Prostate gland (tissue), 2 donors: Measurements from ENCODE around the gene PLXDC2. TPM values are rescaled to one million over a fixed set of nuclear protein-coding genes. Genes with fewer than 3 reads are reported as not detected.

Experiments used
- DNase-seq: peaks from one replicate; pipeline ENCODE4 v3.0.0-alpha.2; 2019; ENCODE audit warnings: low spot score
- H3K27ac ChIP-seq, 2 donors: fragments of 200-600 bp; sonication (generic); 2 replicates each; pipeline ENCODE4 v1.5.1; 2017 to 2019
- H3K27me3 ChIP-seq: fragments of 200-600 bp; sonication (generic); replicated peaks from 2 replicates; pipeline ENCODE4 v1.5.1; 2019; ENCODE audit not compliant: insufficient read depth
- H3K36me3 ChIP-seq, 2 donors: fragments of 200-600 bp; sonication (generic); 1 replicate in 1 of 2; 2 replicates in 1 of 2; pipeline versions ENCODE4 v1.5.1 to v1.8.1; 2017 to 2019
- H3K4me1 ChIP-seq: fragments of 200-600 bp; sonication (generic); replicated peaks from 2 replicates; pipeline ENCODE4 v1.5.1; 2019
- H3K4me3 ChIP-seq, 2 donors: fragments of 200-600 bp; sonication (generic); 2 replicates each; pipeline ENCODE4 v1.5.1; 2017 to 2019
- H3K9me3 ChIP-seq: fragments of 200-600 bp; sonication (generic); 2 replicates; pipeline ENCODE4 v1.5.1; 2017
- CTCF ChIP-seq, 4 experiments: fragments of 200-600 bp in 2 of 4; fragments of 450-650 bp in 2 of 4; sonication (generic) in 2 of 4; IDR thresholded peaks; 1 replicate in 3 of 4; 2 replicates in 1 of 4; pipeline ENCODE4 v1.5.1; 2016 to 2019; ENCODE audit warnings: antibody characterized with exemption in 4 of 4, mild to moderate bottlenecking in 2 of 4, moderate library complexity in 2 of 4
- POLR2A ChIP-seq: fragments of 450-650 bp; IDR thresholded peaks from one replicate; pipeline ENCODE4 v1.6.1; 2016; ENCODE audit warnings: antibody characterized with exemption, mild to moderate bottlenecking
- POLR2AphosphoS5 ChIP-seq: sonication (generic); formaldehyde crosslinking; IDR thresholded peaks from one replicate; pipeline ENCODE4 v1.6.1; 2017; ENCODE audit warnings: antibody characterized with exemption
- WGBS: methylation state at CpG from one replicate; pipeline ENCODE4 v1.1.5; 2018; 5-methylcytosine and 5-hydroxymethylcytosine counted together
- intact Hi-C: fragments of 100-400 bp; cut with DNase I; formaldehyde crosslinking; loops from one replicate; pipeline ENCODE4 v1.14.2; 2022
- total RNA-seq, 2 donors: library from RNA; depleted of rRNA; stranded (reverse); fragments of >200 nt; gene quantifications; one replicate each; pipeline ENCODE4 v1.1.0, GENCODE V29; 2016

The PLXDC2 gene
- total RNA-seq, 2 donors from 2014 or later, result 19.6 to 83.6 TPM

GRCh38 chr10:20090831-20091230 lies 274.6 kb downstream of the PLXDC2 start:
- DNase-seq, result no peak
- H3K4me3 ChIP-seq, result no peak overlapping the region
- no peak overlapping the region for H3K27ac ChIP-seq
- H3K9me3 ChIP-seq, result no peaks in the 10 kb centered on the region
- TF ChIP-seq POLR2AphosphoS5, result no peak
- no peaks in the 10 kb centered on the region for H3K36me3 ChIP-seq
- H3K27me3 ChIP-seq, result no peaks in the 10 kb centered on the region
- no peaks in the 10 kb centered on the region for H3K4me1 ChIP-seq
- intact Hi-C loops, result no loop called here
- WGBS, result 95% methylated on average over 3 of the region's 3 CpGs

DNA sequence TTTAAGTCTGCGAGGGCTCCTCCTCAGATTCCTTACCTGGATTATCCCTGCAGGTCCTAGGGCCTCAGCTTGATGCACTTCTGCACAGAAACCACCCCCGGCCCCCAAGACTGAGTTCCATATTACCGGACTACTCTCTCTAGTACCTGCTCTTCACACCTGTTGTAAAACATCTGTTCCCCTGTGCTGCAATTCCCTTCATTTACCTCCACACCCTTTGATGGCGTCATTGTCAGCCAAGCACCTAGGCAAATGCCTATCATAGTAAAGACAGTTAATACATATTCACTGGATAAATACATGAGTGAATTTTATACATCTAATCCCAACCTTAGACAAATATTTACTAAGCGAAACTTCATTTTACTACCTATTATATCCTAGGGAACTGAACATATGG lies 275.5 kb downstream of the PLXDC2 start:
- Histone ChIP-seq H3K9me3 (no peaks in the 10 kb centered on the region), H3K4me1 (no peaks in the 10 kb centered on the region), H3K36me3 (no peaks in the 10 kb centered on the region), H3K27me3 (no peaks in the 10 kb centered on the region), H3K27ac (no peak overlapping the region), H3K4me3 (no peak overlapping the region)
- intact Hi-C loops, result no loop called here
- no peak for DNase-seq
- TF ChIP-seq POLR2AphosphoS5 (no peak), POLR2A (no peak), CTCF (IDR thresholded peaks at IDR 0.05) (no peak)
- 87% methylated on average over 5 of the region's 5 CpGs for WGBS

- Histone ChIP-seq H3K4me1 (no peaks in the 10 kb centered on the region), H3K36me3 (no peaks in the 10 kb centered on the region), H3K27me3 (no peaks in the 10 kb centered on the region), H3K9me3 (no peaks in the 10 kb centered on the region), H3K4me3 (no peak overlapping the region), H3K27ac (no peak overlapping the region)
- no peak for DNase-seq
- WGBS, result 88% methylated on average over 5 of the region's 5 CpGs
- no peak for TF ChIP-seq POLR2A
- no peak for TF ChIP-seq POLR2AphosphoS5
- no peak for TF ChIP-seq CTCF (IDR thresholded peaks at IDR 0.05)
- intact Hi-C loops, result no loop called here
Observed at GRCh38 chr10:20093600-20093999, 277.4 kb downstream of the PLXDC2 start.

- WGBS, result 80% methylated on average over 5 of the region's 5 CpGs
- no peaks in the 10 kb centered on the region for H3K36me3 ChIP-seq
- H3K9me3 ChIP-seq, result no peaks in the 10 kb centered on the region
- intact Hi-C loops, result no loop called here
- DNase-seq, result no peak
- no peaks in the 10 kb centered on the region for H3K27me3 ChIP-seq
- TF ChIP-seq CTCF (IDR thresholded peaks at IDR 0.05) (no peak), POLR2A (no peak)
- no peaks in the 10 kb centered on the region for H3K4me1 ChIP-seq
- H3K4me3 ChIP-seq, result no peak overlapping the region
- H3K27ac ChIP-seq, result no peak overlapping the region
Observed at GRCh38 chr10:20094226-20094976, 278.2 kb downstream of the PLXDC2 start.

DNA sequence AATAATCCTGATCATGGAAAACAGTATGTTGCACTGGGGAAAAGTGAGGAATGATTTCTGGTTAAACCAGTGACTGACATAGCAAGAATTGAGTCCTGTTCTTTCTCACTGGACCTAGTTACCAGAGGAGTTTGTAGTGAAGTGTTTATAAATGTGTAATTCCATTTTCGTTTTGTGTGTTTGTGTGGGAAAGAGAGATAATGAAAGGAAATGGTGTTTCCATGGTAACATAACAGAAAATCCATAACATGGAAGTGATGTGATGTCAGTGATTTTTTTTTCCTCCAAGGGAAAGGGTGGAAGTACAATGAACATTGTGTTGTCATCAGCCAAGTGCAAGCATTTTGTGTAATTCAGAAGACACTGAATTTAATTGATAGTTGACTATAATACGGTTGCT lies 283.9 kb downstream of the PLXDC2 start:
- Histone ChIP-seq H3K36me3 (no peaks in the 10 kb centered on the region), H3K4me1 (no peaks in the 10 kb centered on the region), H3K4me3 (no peak overlapping the region), H3K27ac (no peak overlapping the region), H3K9me3 (no peaks in the 10 kb centered on the region), H3K27me3 (no peaks in the 10 kb centered on the region)
- WGBS, result 52% methylated on average over 2 of the region's 2 CpGs
- no peak for TF ChIP-seq POLR2A
- no peak for TF ChIP-seq POLR2AphosphoS5
- no peak for TF ChIP-seq CTCF (IDR thresholded peaks at IDR 0.05)
- intact Hi-C loops, result no loop called here
- DNase-seq, result no peak
